H4 (cell line): Measurements from ENCODE around the gene THSD7A. TPM values are rescaled to one million over a fixed set of nuclear protein-coding genes. Genes with fewer than 3 reads are reported as not detected.

Experiments
- DNase-seq: peaks from one replicate; pipeline ENCODE4 v3.0.0-alpha.2; 2015; ENCODE audit warnings: low spot score
- total RNA-seq: library from RNA; depleted of rRNA; stranded (reverse); fragments of >200 nt; shearing (Covaris generic); gene quantifications from 2 replicates; pipeline ENCODE4 v1.2.3, GENCODE V29; 2014; rRNA removed

THSD7A gene, protein sequence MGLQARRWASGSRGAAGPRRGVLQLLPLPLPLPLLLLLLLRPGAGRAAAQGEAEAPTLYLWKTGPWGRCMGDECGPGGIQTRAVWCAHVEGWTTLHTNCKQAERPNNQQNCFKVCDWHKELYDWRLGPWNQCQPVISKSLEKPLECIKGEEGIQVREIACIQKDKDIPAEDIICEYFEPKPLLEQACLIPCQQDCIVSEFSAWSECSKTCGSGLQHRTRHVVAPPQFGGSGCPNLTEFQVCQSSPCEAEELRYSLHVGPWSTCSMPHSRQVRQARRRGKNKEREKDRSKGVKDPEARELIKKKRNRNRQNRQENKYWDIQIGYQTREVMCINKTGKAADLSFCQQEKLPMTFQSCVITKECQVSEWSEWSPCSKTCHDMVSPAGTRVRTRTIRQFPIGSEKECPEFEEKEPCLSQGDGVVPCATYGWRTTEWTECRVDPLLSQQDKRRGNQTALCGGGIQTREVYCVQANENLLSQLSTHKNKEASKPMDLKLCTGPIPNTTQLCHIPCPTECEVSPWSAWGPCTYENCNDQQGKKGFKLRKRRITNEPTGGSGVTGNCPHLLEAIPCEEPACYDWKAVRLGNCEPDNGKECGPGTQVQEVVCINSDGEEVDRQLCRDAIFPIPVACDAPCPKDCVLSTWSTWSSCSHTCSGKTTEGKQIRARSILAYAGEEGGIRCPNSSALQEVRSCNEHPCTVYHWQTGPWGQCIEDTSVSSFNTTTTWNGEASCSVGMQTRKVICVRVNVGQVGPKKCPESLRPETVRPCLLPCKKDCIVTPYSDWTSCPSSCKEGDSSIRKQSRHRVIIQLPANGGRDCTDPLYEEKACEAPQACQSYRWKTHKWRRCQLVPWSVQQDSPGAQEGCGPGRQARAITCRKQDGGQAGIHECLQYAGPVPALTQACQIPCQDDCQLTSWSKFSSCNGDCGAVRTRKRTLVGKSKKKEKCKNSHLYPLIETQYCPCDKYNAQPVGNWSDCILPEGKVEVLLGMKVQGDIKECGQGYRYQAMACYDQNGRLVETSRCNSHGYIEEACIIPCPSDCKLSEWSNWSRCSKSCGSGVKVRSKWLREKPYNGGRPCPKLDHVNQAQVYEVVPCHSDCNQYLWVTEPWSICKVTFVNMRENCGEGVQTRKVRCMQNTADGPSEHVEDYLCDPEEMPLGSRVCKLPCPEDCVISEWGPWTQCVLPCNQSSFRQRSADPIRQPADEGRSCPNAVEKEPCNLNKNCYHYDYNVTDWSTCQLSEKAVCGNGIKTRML (N-terminal part only)
- 0.27 and 0.41 TPM in 2 replicates for total RNA-seq

DNA sequence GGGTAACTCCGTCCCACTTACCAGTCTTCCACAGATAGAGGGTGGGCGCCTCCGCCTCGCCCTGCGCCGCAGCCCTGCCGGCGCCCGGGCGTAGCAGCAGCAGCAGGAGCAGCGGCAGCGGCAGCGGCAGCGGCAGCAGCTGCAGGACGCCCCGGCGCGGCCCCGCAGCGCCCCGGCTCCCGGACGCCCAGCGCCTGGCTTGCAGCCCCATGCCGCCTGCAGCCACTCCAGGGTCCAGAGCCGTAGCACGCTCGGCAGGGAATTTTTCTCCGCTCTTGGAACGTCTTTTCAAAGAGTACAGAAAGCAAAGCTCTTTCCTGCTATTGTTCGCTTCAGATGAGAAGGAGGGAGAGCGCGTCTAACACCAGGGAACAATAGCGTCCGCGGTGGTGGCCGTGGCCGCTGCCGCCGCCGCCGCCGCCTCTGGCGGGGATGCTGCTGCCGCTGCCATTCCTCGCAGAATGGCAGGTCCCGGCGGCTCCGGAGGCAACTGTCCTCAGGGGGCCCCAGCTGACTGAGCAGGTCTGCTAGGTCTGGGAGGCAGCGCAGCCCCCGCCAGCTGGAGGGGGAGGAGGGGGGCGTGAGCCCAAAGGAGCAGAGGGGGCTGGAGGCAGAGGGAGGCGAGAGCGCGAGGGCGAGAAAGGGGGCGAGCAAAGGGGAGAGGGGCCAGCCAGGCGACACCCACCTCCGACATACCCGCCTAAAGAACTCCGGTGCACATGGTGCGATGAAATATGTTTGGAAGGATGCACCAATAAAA is at the start of gene THSD7A:
Gene THSD7A, minus strand, starts transcription at position 463 of the 760 bp plus-strand sequence. Its CDS starts 252 bp downstream, at position 211.
- DNase-seq = peak; percentile 43

DNA sequence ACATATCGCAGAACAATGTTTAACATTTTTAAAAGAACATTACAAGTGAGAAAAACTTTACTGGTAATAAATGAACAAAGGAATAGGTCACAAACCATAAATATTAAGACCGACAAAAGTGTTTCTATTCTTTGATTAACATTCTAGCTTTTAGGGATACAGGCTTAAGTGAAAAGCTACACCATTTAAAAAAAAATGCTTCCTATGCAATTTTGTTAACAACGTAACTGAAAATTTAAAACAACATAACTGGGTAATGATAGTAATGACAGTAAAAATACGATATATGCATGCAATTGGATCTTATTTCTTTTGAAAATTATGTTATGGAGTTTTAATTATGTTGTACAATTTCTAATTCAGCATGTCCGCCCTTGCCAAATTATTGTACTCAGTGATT is 49.7 kb upstream of the THSD7A start:
- DNase-seq = no peak

DNA sequence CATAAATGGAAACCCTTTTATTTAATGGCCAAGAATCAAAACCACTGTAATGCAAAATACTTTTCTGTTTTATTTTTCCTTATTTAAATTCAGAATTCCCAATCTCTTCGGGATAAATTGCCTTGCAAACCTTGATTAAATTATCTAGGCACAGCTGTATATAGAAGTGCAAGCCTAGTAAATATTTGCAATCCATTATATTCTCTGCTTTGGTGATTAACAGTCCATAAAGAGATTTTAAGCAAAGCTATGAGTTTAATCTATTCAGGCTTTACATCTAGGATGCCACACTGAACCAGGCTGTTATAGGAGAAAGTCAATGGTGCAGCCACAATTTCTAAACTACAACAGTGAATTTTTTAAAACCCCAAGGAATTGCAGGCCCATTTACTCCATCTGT is 43.6 kb upstream of the THSD7A start:
- no peak for DNase-seq

DNA sequence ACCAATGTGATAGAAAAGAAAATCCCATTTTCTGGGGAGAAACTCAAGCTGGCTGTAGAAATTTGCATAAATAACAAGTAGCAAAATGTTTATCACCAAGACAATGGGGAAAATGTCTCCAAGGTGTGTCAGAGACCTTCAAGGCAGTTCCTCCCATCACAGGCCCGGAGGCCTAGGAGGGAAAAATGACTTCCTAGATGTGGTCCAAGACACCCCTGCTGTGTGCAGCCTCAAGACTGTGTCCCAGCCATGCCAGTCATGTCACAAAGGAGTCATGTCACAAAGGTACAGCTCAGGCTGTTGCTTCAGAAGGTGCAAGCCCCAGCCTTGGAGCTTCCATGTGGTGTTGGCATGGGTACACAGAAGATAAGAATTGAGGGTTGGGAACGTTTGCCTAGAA is 33.7 kb upstream of the THSD7A start:
- DNase-seq = no peak

DNA sequence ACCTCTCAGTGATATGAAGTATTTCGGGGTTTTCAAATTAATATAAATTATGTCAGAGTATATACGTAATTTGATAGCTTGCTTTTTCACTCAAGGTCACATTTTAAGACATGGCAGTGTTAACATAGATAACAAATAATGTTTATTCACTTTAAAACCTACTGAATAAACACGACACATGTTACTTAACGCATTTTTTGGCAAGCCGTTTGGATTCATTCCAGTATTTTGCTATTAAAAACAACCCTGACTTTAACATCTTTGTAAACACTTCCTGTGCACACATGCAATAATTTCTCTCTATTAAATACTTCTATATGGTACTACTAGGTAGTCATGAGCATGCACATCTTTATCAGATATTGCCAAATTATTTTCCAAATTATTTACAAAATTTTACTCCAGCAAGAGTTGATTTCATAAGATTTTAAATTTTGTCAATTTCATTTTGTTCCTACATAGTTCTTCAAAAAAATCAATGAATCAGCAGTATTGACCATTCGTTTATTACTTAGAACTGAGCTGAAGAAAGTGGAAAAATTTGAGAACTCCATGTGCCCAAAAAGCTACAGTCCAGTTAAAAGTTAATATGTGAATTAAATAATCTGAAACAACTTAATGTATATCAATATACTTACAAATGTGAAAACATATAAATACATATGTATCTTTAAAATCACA is 26.8 kb upstream of the THSD7A start:
- DNase-seq = no peak

DNA sequence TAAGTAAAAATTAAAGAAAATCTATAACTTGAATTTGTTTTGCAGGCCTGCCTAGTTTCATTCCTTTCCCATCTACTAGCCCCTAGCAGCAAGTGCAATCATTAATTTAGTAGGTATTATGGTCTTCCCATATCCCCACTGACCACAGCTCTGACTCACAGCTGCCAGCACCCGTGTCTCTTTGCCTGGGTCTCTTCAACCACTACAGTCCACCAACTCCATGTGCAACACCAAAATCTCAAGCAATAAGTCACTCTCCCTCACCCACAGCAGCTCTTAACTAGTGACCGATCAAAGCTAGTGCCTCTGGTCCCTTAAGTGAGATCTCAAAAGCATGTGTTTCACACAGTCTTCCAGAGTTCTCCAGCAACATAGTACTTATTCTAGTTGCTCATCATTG is 26.0 kb upstream of the THSD7A start:
- DNase-seq = peak; percentile 19

DNA sequence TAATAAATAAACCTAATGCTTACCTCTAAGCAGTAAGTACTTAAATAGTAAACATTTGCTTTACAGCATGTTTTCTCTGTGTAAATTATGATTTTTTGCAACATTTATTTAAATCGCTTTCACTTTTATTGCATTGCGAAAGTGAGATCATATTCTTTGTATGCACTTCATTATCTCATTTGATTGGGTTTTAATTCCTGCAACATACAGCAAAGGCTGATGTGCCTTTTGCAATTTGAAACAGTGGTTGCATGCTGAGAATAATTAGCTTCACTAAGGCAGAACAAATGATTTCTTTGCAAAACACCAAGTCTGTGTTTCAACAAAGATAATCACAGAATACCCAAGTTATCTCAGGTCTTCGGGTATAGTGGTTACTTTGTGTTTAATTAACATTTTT is 16.3 kb upstream of the THSD7A start:
- DNase-seq = no peak

DNA sequence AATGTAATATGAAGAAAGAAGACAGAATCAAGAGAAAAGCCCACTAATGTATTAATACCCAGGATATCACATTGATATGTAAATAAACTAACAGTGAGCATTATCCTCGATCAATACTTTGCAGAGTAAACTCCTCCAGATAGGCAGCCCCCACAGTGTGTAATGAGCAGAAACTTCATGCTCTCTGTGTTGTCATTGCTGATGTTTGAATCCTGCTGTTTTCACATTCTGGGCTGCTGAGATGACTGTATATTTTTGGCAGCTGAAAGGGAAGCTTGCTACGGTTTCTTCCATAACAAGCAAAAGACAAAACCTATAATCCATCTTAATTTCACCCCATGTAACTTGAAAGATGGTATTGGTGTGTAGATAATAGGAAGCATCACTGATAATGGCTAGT is 15.3 kb upstream of the THSD7A start:
- DNase-seq = no peak

DNA sequence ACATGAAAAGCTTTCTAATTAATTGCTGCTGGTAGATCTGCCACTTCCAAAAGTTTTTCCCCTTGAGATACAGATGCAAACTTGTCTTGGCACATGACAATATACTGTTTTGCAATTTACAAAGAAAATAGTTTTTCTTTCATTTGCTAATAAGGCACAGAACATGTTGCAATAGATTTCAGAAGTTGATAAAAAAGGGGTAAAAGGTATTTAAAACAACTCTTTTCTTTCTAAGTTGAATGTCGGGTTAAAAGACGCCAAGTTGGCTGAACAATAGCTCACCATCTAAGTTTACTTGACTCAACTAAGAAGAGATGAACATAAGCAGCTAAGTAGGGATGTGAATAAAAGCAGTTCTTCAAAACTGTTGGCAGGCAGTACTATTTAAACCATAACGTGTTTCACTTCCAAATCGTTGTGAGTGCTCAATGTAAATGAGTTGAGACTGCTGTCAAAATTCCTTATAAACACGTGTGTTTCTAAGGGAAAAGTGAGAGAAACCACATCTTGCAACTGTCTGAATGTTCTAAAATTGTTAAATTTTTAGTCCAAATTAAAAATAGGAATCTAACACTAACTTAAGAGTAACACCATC is 14.5 kb upstream of the THSD7A start:
- DNase-seq = no peak

DNA sequence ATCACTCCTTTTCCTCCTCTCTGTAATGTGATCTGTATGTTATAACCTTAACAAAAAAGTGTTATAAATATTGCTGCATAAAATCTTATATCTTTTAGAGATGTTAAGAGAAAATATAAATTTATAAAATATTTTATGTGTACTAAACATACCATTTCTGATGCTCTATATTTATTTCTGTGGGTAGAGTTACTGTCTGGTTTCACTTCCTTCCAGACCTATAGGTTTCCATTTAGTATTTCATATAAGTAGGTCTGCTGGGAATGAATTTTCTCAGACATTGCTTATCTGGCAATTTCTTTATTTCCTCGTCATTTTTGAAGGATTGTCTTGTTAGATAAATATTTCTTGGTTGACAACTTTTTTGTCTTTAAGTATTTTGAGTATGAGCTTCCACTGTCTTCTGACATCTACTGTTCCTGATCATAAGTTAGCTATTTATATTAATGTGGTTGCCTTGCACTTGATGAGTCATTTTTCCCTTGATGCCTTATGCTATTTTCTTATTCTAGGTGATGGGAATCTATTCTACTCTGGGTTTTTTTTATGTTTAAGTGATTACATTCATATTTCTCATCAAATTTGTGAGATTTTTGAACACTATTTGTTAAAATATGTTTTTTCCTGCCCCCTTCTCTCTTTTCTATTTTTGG is 11.2 kb upstream of the THSD7A start:
- peak; percentile 52 for DNase-seq

DNA sequence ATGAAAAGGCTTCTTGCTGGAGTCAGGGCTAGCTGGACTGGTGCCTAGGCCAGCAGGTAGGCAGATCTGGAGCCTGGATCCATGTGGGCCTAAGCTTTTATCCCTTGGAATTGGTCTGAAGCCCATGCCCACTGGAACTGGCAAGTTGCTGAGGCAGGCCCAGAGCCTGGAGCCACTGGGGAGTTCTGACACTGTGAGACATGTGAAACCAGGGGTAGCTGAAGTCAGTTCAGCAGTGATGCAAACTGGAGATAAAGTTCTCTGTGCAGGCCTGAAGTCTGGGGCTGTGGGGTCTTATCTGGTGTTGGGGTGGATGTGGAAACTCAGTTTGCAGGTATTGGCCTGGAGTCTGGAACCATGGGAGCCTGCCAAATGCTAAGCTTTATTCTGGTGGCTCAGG is 9.7 kb upstream of the THSD7A start:
- no peak for DNase-seq

DNA sequence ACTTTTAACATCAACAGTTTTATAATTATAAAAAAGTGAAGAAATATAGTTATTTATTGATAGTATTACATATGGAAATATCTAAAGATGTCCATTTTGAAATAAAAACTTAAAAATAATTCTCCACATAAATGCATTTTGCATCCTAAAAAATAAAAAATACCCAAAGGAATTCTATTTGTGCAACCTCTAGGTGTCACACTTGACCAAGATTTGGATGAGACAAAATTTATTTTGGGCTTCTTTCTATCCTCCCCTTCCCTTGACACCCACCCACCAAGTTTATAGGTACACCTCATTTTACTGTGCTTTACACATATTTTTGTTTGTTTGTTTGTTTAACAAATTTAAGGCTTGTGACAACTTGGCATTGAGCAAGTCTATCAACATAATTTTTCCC is 3.3 kb upstream of the THSD7A start:
- DNase-seq = no peak

DNA sequence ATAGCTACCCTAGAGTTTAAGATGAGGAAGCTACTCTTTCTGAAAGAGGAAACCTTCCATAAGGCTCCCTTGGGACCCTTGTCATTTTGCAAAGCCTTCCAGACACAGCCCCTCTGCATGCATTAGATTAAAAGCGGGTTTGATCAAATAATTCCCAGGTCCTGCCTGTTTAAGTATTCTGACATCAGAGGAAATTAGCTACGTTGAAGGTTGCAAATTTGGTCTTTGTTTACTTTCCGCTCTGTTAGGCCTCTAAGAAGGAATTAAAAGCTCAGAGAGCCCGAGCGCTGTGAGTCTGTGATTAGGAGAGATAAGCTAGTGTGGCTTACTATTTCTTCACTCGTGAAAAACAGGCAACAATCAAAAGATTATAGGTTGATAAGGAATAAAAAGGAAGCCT is 1.4 kb upstream of the THSD7A start:
- no peak for DNase-seq

DNA sequence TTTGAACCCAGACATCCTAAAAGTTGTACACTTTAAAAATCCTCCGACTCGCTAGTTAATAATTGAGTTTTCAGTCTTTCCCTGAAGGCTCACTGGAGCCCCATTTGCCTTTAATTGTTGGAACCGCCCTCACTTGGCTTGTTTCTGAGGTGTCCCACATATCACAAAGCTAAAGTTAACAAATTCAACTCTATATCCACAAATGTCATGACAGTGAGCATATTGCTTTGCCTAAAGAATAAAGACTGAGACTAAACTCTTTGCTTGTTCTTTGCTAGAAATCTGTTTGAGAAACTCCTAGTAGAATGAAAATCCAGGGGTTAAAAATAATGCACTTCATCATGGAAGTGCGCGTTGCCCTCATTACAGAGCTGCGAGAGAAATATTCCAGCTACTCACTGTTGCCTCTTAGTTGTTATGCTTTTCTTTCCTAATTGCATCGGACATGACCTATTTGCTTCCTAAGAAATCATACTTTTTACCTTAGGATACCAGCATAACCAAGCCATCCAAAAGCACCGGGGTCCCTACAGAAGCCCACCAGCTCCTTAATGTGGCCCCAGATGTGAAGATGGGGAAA is 752 bp downstream of the THSD7A start:
- no peak for DNase-seq

DNA sequence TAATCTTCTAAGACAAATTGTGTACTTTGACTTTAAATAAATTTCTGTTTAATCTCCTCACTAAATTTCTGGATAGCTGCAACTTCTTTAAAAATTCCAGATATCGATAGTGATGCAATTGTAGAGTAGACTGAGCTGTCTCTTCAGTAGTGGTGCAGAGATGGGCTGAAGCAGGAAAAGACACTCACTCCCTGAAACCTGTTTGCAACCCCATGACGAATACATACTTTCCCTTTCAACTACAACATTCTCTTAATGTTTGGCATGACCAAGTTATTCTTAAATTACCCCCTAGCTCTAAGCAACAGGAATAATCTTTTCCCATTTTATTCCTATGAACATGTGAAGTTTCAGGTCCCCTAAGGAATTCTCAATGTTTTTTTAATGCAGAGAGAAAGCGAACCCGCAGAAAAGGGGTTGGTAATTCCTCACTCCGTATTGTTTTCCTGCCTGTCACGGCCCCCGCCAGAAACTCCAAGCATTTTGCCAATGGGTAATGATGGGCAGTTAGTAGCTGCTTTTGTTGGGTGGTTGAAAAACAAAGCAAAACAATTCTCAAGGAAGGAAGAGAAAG is 1.3 kb downstream of the THSD7A start:
- no peak for DNase-seq

DNA sequence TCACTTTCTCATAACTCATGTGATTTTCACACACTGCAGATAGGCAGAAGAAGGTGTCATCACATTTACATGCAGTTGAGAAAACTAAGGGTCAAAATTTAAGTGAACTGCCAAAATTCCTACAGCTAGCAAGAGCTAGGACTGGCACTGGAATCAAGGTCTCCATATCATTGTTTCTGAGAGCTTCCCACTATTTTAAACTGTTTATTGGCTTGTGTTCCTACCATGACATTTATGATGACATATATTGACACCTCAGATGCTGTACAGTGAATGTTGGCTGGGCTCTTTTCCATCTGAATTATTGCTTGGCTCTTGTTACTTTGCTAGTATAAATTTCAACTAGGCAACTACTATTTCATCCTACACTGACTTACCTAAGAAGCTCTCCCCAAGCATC is 2.0 kb downstream of the THSD7A start:
- no peak for DNase-seq

DNA sequence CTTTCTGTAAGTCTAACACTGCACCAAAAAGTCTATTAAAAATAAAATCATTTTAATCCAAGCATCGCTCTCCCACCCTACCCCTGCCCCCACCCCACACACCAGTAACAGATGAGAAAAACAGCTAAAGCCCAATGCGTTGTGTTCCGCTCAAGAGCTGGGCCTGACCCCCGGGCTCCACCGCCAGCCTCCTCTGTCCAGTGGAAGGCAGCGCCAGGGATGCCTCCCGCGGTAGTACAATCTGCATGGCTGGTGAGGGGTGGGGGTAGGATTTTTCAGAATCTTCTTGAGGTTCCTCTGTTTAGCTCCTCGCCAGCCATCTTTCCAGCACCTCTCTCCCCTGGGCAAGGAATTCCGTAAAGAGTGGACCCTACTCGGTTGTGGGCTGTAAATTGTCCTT is 12.1 kb downstream of the THSD7A start:
- no peak for DNase-seq

DNA sequence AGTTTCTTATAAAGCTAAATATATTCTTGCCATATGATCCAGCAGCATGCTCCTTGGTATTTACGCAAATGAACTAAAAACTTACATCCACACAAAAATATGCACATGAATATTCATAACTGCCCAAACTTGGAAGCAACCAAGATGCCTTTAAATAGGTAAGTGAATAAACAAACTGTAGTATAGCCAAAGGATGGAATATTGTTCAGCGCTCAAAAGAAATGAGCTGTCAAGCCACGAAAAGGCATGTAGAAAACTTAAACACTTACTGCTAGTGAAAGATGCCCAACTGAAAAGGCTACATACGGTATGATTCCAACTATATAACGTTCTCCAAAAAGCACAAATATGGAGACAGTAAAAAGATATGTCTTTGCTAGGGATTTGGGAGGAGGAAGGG is 12.7 kb downstream of the THSD7A start:
- no peak for DNase-seq

DNA sequence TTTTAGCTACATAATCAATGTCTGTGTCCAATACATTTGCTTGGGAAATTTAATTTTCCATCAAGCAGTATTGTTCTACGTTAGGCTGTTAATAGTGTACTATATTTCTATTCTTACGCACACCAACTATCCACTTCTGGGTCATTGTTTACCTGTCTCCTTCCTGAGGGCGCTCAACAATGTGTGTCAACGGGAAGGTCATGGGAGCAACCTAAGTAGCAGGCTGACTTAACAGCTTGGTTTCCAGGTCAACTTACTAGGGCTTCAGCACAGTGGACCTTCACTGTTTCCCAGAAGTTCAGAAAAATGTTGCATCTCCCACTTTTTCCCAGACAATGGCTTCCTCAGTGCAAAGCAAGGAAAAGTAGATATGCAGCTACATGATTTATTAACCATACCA is 13.7 kb downstream of the THSD7A start:
- DNase-seq = no peak
